ENCODE results near the gene EFNB2.

The EFNB2 gene

DNA sequence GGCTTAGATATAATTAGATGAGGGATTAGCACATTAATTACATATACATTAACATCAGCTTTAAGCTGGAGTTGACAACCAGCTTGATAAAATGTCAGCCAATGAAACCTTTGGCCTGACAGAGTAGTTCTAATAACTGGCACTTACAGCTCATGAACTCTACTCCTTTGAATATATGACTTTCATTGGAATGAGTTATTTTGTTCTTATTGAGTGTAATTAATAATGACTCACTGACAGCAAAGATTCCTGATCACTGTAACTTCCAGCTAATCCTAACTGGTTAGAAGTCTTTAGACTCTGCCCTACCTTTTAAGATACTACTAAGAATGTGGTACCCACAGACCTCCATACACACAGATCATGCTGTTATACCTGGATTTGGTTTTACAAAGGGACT lies 41.0 kb downstream of the EFNB2 start:
- no peaks in the 10 kb centered on the region for H3K9me3 Mint-ChIP-seq
- no peak overlapping the region for H3K4me3 Mint-ChIP-seq
- H3K36me3 Mint-ChIP-seq = no peaks in the 10 kb centered on the region
- peaks cover 13% of the 10 kb centered on the region for H3K4me1 Mint-ChIP-seq
- no peak overlapping the region for H3K27ac Mint-ChIP-seq
- H3K27me3 Mint-ChIP-seq = peaks cover 25% of the 10 kb centered on the region
- ATAC-seq (ENCODE audit: low read depth) (no peak), DNase-seq (ENCODE audit: low spot score in 2 of 2) (no peak)

GRCh38 chr13:106493533-106494220 lies 41.8 kb downstream of the EFNB2 start:
- Mint-ChIP-seq H3K4me1 (peaks cover 13% of the 10 kb centered on the region), H3K27me3 (peaks cover 26% of the 10 kb centered on the region), H3K27ac (no peak overlapping the region), H3K36me3 (no peaks in the 10 kb centered on the region), H3K9me3 (no peaks in the 10 kb centered on the region), H3K4me3 (no peak overlapping the region)
- DNase-seq (ENCODE audit: low spot score in 2 of 2) = no peak
- ATAC-seq (ENCODE audit: low read depth) = peak; percentile 72

DNA sequence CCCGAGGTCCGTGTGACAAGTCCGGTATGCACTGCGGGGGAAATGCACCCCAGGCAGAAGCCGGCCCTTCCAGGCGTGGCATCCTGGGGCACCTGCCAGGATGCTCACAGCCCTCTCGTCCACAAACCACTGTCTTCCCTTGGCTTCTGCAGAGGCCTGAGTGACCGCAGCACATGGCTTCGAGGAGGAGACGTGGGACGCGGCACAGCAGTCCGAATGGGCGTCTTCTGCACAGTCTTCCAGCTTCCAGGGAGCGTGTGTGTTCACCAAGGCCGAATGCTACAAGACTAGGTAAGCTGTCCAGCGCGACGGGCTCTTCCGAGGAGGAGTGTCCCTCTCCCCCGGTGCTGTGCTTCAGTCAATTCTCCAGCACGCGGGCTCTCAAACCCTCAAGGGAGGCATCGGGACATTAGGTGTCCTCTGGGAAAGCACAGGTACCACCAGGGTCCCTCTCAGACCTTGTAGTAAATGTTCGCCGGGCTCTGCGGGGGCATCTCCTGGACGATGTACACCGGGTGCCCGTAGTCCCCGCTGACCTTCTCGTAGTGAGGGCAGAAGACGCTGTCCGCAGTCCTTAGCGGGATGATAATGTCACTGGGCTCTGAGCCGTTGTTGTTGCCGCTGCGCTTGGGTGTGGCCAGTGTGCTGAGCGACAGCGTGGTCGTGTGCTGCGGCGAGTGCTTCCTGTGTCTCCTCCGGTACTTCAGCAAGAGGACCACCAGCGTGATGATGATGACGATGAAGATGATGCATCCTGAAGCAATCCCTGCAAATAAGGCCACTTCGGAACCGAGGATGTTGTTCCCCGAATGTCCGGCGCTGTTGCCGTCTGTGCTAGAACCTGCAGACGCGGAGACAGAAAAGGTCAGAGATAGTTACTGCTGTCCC lies 42.6 kb downstream of the EFNB2 start:
- Mint-ChIP-seq H3K27me3 (peaks cover 23% of the 10 kb centered on the region), H3K36me3 (no peaks in the 10 kb centered on the region), H3K27ac (no peak overlapping the region), H3K4me3 (no peak overlapping the region), H3K4me1 (peaks cover 13% of the 10 kb centered on the region), H3K9me3 (no peaks in the 10 kb centered on the region)
- DNase-seq (ENCODE audit: low spot score in 2 of 2) (no peak), ATAC-seq (ENCODE audit: low read depth) (no peak)

- Mint-ChIP-seq H3K9me3 (no peaks in the 10 kb centered on the region), H3K27ac (no peak overlapping the region), H3K27me3 (peaks cover 21% of the 10 kb centered on the region), H3K4me3 (no peak overlapping the region), H3K36me3 (no peaks in the 10 kb centered on the region), H3K4me1 (peaks cover 13% of the 10 kb centered on the region)
- ATAC-seq (ENCODE audit: low read depth) (no peak), DNase-seq (ENCODE audit: low spot score in 2 of 2) (no peak)
Observed at GRCh38 chr13:106491928-106492587, 43.4 kb downstream of the EFNB2 start.

- H3K9me3 Mint-ChIP-seq = no peaks in the 10 kb centered on the region
- H3K27ac Mint-ChIP-seq = no peak overlapping the region
- H3K36me3 Mint-ChIP-seq = no peaks in the 10 kb centered on the region
- peak overlapping the region; percentile 67 for H3K4me3 Mint-ChIP-seq
- H3K27me3 Mint-ChIP-seq = peaks cover 22% of the 10 kb centered on the region
- DNase-seq (ENCODE audit: low spot score in 2 of 2) (no peak), ATAC-seq (ENCODE audit: low read depth) (no peak)
- peaks cover 13% of the 10 kb centered on the region for H3K4me1 Mint-ChIP-seq
Observed at GRCh38 chr13:106491463-106491862, 44.0 kb downstream of the EFNB2 start.

- Mint-ChIP-seq H3K27me3 (peaks cover 19% of the 10 kb centered on the region), H3K4me1 (peaks cover 9% of the 10 kb centered on the region), H3K27ac (peak overlapping the region; percentile 52), H3K36me3 (no peaks in the 10 kb centered on the region), H3K4me3 (peak overlapping the region; percentile 67), H3K9me3 (no peaks in the 10 kb centered on the region)
- peak in 1 of 2 donors; percentile 7 for DNase-seq (ENCODE audit: low spot score in 2 of 2)
- peak; percentile 60 for ATAC-seq (ENCODE audit: low read depth)
Observed at GRCh38 chr13:106490569-106491321, 44.7 kb downstream of the EFNB2 start.

GRCh38 chr13:106489849-106490568 lies 45.5 kb downstream of the EFNB2 start:
- no peak overlapping the region for H3K27ac Mint-ChIP-seq
- DNase-seq (ENCODE audit: low spot score in 2 of 2) (no peak), ATAC-seq (ENCODE audit: low read depth) (no peak)
- H3K27me3 Mint-ChIP-seq = peaks cover 17% of the 10 kb centered on the region
- H3K36me3 Mint-ChIP-seq = no peaks in the 10 kb centered on the region
- H3K4me3 Mint-ChIP-seq = no peak overlapping the region
- H3K9me3 Mint-ChIP-seq = no peaks in the 10 kb centered on the region
- H3K4me1 Mint-ChIP-seq = peaks cover 9% of the 10 kb centered on the region

DNA sequence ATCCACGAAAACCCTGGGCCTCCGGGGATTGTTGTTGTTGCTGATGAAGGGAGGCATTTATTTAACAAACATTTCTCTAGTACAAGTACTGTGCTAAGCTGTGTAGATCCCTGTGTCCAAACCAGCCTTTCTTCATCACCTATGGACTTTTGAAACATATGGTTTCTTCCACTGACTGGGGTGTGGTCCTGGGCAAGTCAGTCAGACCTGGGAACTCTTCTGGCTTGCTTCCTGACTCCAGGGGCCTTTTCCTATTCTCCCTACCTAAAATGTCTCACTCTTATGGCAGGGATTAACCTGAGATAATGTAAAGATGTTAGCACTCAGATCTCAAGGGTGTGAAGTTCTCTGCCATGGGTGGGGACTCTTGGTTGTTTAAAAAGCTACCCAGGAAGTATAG lies 46.8 kb downstream of the EFNB2 start:
- Mint-ChIP-seq H3K27me3 (peaks cover 17% of the 10 kb centered on the region), H3K4me3 (no peak overlapping the region), H3K9me3 (no peaks in the 10 kb centered on the region), H3K4me1 (peaks cover 9% of the 10 kb centered on the region), H3K27ac (no peak overlapping the region), H3K36me3 (no peaks in the 10 kb centered on the region)
- DNase-seq (ENCODE audit: low spot score in 2 of 2) = no peak
- no peak for ATAC-seq (ENCODE audit: low read depth)

DNA sequence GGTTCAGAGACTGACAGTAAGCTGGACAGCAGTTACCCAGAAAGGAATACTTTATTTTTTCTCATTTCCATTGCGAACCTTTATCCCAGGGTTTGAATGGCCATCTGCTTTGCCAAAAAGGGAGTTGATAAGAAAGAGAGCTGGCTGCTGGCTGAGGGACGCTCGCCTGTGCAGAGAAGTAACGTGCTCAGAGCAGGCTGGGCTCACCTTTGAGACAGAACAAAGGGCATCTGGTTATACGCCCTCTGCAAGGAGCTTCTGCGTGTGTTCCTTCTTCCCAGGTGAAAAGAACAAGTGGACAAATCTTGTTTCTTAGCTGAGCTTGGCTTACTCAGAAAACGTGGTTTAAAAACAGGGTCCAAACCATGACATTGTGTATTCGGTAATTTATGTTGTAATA lies 47.4 kb downstream of the EFNB2 start:
- H3K4me1 Mint-ChIP-seq = peaks cover 9% of the 10 kb centered on the region
- no peak for DNase-seq (ENCODE audit: low spot score in 2 of 2)
- no peaks in the 10 kb centered on the region for H3K9me3 Mint-ChIP-seq
- no peak overlapping the region for H3K27ac Mint-ChIP-seq
- ATAC-seq (ENCODE audit: low read depth) = no peak
- H3K4me3 Mint-ChIP-seq = no peak overlapping the region
- H3K27me3 Mint-ChIP-seq = peaks cover 19% of the 10 kb centered on the region
- no peaks in the 10 kb centered on the region for H3K36me3 Mint-ChIP-seq

- H3K9me3 Mint-ChIP-seq = peaks cover 2% of the 10 kb centered on the region
- peaks cover 13% of the 10 kb centered on the region for H3K4me1 Mint-ChIP-seq
- DNase-seq (ENCODE audit: low spot score in 2 of 2) (no peak), ATAC-seq (ENCODE audit: low read depth) (no peak)
- H3K27me3 Mint-ChIP-seq = peaks cover 16% of the 10 kb centered on the region
- H3K36me3 Mint-ChIP-seq = no peaks in the 10 kb centered on the region
- H3K27ac Mint-ChIP-seq = no peak overlapping the region
- no peak overlapping the region for H3K4me3 Mint-ChIP-seq
Observed at GRCh38 chr13:106487129-106487528, 48.3 kb downstream of the EFNB2 start.

DNA sequence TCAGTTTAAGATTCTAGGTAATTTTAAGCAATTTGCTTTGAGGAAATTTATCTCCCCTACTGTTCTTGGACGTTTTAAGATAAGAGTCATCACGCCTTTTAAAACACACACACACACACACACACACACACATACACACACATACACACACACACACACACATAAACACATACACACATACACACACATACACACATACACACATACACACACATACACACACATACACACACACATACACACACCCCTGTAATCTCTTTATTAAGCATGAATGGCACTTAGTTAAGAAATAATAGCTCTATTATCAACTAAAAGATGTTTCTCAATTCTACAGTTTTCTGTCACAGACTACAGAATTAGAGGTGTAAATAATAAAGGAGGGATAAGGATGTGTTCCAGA lies 49.2 kb downstream of the EFNB2 start:
- H3K4me1 Mint-ChIP-seq = peaks cover 13% of the 10 kb centered on the region
- no peak for ATAC-seq (ENCODE audit: low read depth)
- no peak for DNase-seq (ENCODE audit: low spot score in 2 of 2)
- H3K27me3 Mint-ChIP-seq = peaks cover 11% of the 10 kb centered on the region
- H3K4me3 Mint-ChIP-seq = no peak overlapping the region
- H3K36me3 Mint-ChIP-seq = no peaks in the 10 kb centered on the region
- peaks cover 2% of the 10 kb centered on the region for H3K9me3 Mint-ChIP-seq
- no peak overlapping the region for H3K27ac Mint-ChIP-seq

DNA sequence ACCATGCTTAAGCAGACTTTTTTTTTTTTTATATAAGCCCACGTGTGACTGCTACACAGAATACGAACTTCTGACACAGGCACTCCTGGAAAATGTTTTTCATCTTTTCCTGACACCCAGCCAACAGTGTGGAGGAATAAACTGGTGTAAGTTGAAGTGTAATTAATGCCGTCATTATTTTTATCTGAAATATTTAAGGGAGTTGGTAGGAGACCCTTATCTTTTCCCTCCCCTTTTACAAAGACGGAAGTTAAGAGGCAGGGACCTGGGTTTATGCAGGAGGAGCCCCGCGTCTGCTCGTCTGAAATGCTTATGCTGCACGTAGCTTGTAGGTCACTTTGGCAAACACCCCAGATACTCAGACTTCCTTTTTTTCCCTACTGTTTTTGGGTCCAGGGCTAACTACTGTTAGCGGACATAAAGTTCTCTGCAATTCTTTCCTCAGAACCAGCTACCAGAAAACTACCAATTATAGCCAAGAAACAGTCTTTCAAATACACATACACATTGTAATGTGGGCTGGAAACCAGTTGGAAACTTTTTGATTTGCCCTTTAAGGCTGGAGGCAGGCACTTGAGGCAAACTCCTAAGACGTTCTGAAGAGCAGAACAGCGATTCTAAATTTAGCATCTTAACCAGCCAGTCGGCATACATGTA lies 50.8 kb downstream of the EFNB2 start:
- Mint-ChIP-seq H3K27ac (no peak overlapping the region), H3K27me3 (peaks cover 9% of the 10 kb centered on the region), H3K36me3 (no peaks in the 10 kb centered on the region), H3K4me3 (no peak overlapping the region), H3K4me1 (peaks cover 7% of the 10 kb centered on the region), H3K9me3 (peaks cover 2% of the 10 kb centered on the region)
- DNase-seq (ENCODE audit: low spot score in 2 of 2) (no peak), ATAC-seq (ENCODE audit: low read depth) (no peak)

GRCh38 chr13:106484084-106484483 lies 51.4 kb downstream of the EFNB2 start:
- Mint-ChIP-seq H3K27ac (no peak overlapping the region), H3K4me1 (peaks cover 7% of the 10 kb centered on the region), H3K36me3 (no peaks in the 10 kb centered on the region), H3K4me3 (no peak overlapping the region), H3K9me3 (peaks cover 2% of the 10 kb centered on the region), H3K27me3 (peaks cover 6% of the 10 kb centered on the region)
- no peak for ATAC-seq (ENCODE audit: low read depth)
- no peak for DNase-seq (ENCODE audit: low spot score in 2 of 2)
